Epithelial cell of proximal tubule (primary cell): ENCODE results near the gene KCMF1. TPM values are rescaled to one million over a fixed set of nuclear protein-coding genes. Genes with fewer than 3 reads are reported as not detected.

ENCODE experiments used
- DNase-seq: peaks from one replicate; pipeline ENCODE4 v3.0.0-alpha.2; 2011; ENCODE audit warnings: low read depth
- H3K4me3 ChIP-seq: 2 replicates; pipeline ENCODE4 v1.5.1; 2011; ENCODE audit warnings: low read depth, mild to moderate bottlenecking, low read length
- total RNA-seq: library from RNA; depleted of rRNA; stranded (reverse); fragments of >200 nt; gene quantifications from 2 replicates; pipeline ENCODE4 v1.2.3, GENCODE V29; 2015
- TF ChIP-seq, protein P1 (sequence below): conservative IDR thresholded peaks from 2 replicates; pipeline ENCODE4 v1.5.1; 2012; ENCODE audit warnings: low read depth, mild to moderate bottlenecking, low read length

Gene KCMF1
- total RNA-seq, 1 donor from 2014 or later: 43.0 TPM

DNA sequence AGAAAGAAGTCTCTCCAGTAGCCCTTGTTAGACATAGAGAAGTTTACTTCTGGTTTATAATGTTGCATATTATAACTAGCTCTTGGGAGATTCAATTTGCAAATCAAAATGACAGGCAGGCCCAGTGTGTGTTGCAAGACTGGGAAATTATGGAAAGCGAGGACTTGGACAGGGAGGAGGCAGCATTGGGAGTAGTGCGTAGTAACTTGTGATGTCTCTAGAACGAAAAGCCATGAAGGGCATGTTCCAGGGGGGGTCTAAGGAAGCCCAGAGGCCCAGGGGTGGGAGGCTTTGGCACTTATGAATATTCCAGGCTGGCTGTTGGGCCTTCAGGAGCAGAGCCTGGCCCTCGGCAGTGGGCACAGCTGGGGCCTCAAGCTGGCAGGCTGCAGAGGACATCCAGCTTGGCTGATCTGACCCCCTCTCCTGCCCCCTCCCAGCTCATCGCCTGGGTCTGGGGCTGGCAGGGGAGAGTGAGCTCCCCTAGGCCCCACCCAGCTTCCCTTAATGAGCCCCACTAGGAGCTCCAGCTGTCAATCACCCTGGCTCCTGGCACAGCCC lies 107.0 kb downstream of the KCMF1 start:
- DNase-seq: no peak
- TF ChIP-seq, protein P1, sequence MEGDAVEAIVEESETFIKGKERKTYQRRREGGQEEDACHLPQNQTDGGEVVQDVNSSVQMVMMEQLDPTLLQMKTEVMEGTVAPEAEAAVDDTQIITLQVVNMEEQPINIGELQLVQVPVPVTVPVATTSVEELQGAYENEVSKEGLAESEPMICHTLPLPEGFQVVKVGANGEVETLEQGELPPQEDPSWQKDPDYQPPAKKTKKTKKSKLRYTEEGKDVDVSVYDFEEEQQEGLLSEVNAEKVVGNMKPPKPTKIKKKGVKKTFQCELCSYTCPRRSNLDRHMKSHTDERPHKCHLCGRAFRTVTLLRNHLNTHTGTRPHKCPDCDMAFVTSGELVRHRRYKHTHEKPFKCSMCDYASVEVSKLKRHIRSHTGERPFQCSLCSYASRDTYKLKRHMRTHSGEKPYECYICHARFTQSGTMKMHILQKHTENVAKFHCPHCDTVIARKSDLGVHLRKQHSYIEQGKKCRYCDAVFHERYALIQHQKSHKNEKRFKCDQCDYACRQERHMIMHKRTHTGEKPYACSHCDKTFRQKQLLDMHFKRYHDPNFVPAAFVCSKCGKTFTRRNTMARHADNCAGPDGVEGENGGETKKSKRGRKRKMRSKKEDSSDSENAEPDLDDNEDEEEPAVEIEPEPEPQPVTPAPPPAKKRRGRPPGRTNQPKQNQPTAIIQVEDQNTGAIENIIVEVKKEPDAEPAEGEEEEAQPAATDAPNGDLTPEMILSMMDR: no peak
- H3K4me3 ChIP-seq: no peak overlapping the region

DNA sequence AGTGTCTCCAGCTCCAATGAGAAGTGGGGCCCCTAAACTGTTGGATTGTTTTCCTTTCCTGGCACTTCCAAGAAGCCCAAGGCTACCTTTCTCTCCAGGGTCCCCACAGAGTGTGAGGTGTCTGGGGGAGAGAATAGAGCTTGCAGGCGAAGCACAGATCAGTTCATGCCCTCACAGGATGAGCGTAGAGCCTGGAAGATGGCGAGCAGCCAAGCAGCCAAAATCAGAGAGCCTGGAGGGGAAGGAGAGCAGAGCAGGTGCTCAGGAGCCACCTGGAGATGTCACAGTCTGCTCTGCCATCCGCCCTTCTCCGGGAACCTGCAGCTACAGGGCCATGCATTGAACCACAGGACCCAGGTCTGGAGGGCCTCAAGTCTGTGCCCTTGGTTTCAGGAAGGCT lies 107.6 kb downstream of the KCMF1 start:
- H3K4me3 ChIP-seq: no peak overlapping the region
- DNase-seq: no peak
- TF ChIP-seq, protein P1: no peak

DNA sequence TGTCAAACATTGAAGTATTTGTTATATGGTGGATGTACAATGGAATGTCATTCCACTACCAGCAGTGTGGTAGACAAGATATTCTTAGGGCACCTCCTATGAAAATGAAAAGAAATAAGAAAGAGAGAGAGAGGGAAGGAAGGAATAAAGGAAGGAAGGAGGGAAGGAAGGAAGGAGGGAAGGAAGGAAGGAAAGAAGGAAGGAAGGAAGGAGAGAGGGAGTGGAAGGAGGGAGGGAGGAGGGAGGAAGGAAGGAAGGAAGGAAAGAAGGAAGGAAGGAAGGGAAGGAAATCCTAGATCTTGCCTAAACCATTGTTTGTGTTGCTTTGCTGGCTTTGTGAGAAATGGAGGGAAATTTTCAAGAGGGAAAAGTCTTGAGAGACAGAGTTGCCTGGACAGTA lies 112.1 kb downstream of the KCMF1 start:
- TF ChIP-seq, protein P1: no peak
- H3K4me3 ChIP-seq: no peak overlapping the region
- DNase-seq: no peak

DNA sequence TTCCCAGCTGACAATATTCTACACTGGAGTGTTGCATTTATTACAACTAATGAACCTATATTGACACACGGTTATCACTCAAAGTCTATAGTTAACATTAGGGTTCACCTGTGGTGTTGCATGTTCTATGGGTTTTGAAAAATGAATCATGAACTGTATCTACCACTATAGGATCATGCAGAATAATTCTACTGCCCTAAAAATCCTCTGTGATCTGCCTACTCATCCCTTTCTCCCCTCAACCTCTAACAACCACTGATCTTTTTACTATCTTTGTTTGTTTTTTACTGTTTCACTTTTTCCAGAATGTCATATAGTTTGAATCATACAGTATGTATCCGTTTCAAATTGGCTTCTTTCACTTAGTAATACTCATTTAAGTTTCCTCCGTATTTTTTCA lies 114.6 kb downstream of the KCMF1 start:
- TF ChIP-seq, protein P1: no peak
- DNase-seq: no peak
- H3K4me3 ChIP-seq: no peak overlapping the region

DNA sequence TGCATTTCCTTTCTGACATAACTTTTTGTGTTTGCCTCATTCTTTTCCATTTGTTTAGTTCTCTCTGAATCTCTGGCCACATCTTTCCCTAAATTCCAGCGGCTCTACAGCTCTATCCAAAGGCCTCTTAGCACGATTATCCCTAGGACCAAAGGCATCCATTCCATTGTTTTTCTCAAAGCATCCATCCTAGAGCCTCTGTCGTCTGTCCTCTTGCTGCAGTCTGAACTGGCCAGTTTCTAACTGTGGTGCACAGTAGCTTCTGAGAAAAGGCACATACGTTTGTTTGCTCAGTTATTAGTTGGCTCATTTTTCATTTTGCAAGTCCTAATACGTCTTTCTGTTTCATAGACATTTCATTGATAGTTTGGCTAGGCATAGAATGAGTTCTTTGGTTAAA lies 116.6 kb downstream of the KCMF1 start:
- no peak for DNase-seq
- TF ChIP-seq, protein P1: no peak
- H3K4me3 ChIP-seq: no peak overlapping the region

DNA sequence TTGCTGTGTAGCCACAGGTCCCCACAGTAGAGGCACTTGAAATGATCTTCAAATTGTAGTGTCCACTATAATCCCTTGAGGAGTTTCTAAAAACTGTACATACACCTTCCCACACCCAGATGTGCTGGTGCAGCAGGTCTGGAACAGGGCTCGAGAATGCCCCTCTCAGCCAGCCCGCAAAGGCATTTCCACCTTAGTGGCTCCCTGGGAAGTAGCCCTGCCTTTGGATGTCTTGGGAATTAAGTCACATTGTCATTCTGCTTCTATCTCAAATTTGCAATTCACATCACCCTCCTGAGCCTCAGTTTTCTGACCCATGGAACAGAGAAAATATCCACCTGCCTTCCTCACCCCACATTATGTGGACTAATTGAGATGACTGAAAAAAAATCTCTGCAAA lies 118.0 kb downstream of the KCMF1 start:
- H3K4me3 ChIP-seq: no peak overlapping the region
- TF ChIP-seq, protein P1: no peak
- DNase-seq: no peak

DNA sequence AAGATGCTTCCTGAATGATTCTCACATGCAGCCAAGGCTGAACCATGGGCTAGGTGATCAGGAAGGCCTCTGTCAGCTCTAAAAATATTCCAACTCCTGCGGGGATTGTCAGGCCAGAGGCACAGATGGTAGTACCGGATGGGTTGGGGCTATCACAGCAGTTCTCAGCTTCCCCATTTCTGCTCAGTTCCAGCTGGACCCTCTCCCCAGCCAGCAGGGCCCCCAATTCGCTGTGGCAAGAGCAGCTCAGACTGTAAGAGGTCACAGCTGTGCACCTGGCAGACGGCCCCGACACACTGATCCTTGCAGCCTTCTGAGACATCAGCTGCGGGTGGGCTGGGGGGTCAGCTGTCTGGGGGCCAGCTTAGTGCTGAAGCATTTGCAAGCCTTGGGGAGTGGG lies 118.6 kb downstream of the KCMF1 start:
- H3K4me3 ChIP-seq: no peak overlapping the region
- TF ChIP-seq, protein P1: no peak
- no peak for DNase-seq
